HG03457 (cell line): ENCODE measurements around the gene CCDC181.
"Not testable (repeated sequence)": the region's sequence is repeated elsewhere in the genome, so short reads cannot be mapped to it uniquely, and the experiment has no call there.

ENCODE experiments used
- ATAC-seq: cut with Tn5 transposase; IDR thresholded peaks from one replicate; pipeline ENCODE4 v1.9.1; 2021; ENCODE audit warnings: moderate number of reproducible peaks; ENCODE audit not compliant: unreplicated experiment

The CCDC181 gene

GRCh38 chr1:169427081-169427641 lies at the start of gene CCDC181:
CCDC181 (minus strand) TSS chr1:169427474; CDS start chr1:169424927, 2,547 bp downstream.
- no peak for ATAC-seq

DNA sequence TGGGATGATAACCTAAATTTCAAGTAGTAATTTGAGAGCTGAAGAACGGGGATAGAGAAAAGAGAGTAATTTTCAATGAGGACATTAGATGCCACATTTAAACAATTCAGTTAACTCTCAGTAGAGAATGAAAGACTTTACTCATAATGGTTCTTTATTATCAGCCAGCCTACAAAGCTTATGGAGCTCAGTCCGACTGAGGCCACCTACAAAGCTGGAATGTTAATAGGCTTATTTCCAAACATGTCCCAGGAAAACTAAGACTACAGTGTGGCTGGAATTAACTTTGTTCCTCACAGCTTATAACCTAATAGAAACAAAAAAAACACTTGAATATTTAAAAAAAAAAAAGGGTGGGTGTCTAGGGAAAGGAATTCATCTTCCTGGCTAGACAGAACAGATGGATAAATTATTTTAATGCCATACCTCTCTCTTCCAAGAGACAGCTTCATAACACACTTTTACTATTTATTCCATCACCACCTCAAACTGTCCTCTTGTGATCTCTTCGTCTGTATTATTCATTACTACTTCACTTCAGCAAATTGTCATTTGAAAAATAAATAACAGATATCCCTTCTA lies 48.6 kb upstream of the CCDC181 start:
- no peak for ATAC-seq

DNA sequence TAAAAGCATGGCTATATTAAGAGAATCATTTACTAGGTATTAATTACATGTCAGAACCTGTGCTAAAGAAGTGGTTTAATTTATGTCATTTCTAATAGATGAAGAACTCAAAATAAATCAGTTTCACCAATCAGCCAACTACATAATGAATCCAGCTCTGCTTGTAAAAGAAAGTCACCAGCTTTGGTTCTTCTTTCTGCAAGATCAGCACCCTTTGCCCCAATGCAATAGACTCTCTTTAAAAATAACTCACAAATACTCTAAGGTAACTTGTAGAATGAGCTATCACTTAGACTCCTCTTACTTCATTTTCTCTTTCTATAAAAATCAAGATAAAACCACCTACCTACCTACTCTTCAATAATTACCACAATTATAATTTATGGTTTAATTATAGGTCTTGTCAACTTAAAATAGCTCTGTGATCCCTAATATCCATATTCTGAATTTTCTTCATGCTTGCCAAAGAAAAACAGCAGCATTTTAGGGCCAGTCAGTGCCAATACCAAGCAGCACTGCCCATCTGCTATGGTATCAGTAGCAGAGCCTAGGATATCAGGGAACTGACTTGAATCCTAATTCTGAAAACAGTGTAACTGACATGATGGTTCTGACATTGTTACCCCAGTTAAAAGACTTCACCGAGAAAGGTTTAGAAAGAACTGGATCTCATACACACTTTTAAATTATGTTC lies 47.2 kb upstream of the CCDC181 start:
- ATAC-seq: no peak

- no peak for ATAC-seq
Observed at GRCh38 chr1:169473347-169473746, 46.1 kb upstream of the CCDC181 start.

- ATAC-seq: no peak
Observed at GRCh38 chr1:169472738-169473137, 45.5 kb upstream of the CCDC181 start.

- ATAC-seq: no peak
Observed at GRCh38 chr1:169468982-169469381, 41.7 kb upstream of the CCDC181 start.

DNA sequence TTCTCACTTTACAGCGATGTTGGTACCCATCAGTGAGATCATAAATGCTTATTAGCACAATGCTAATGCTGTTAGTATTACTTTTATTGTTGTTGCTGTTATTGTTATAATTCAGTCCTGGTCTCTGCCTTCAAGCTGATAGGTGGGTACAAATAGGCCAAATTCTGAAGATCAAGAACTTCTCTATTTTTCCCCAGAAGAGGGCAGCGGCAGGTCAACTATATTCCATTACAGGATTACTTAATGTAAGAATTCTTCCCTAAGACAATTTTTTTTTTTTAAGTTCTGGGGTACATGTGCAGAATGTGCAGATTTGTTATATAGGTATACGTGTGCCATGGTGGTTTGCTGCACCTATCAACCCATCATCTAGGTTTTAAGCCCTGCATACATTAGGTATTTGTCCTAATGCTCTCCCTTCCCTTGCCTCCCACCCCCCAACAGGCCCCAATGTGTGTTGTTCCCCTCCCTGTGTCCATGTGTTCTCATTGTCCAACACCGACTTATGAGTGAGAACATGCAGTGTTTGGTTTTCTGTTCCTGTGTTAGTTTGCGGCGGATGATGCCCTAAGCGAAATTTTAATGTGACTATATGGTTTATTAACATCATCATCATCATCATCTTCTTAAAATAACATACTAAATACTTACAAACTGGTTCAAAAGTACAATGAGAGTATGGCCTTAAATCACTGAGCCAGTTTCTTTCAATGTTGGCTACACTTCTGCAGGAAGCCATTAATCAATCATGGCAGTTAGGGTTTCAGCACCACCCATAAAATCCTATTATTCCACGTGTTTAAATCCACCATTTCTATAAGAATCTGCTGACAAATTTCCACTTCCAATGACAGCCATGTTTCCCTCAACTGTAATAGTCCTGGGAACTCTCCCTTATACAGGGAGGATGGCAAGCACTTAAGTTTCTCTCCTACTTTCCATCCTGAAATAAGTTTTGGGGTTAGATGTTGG lies 39.3 kb upstream of the CCDC181 start:
- ATAC-seq: no peak

DNA sequence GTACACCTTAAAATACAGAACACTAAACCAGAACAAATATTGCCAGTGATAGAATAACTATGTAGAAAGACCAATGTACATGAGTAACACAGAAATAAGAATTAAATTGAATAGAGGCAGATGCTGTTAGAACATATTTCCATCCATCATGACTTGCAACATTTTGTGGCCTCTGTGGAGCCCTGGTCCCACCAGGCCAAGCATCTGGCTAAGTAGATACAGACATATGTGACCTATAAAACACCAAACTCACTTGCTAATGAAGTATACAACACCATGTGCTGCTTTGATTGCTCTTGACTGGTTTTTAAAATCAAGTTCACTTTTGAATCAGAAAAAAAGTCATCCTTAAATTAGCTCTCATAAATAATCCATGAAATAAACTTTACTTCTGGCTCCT lies 38.0 kb upstream of the CCDC181 start:
- no peak for ATAC-seq

GRCh38 chr1:169462385-169462784 lies 35.1 kb upstream of the CCDC181 start:
- ATAC-seq: no peak

DNA sequence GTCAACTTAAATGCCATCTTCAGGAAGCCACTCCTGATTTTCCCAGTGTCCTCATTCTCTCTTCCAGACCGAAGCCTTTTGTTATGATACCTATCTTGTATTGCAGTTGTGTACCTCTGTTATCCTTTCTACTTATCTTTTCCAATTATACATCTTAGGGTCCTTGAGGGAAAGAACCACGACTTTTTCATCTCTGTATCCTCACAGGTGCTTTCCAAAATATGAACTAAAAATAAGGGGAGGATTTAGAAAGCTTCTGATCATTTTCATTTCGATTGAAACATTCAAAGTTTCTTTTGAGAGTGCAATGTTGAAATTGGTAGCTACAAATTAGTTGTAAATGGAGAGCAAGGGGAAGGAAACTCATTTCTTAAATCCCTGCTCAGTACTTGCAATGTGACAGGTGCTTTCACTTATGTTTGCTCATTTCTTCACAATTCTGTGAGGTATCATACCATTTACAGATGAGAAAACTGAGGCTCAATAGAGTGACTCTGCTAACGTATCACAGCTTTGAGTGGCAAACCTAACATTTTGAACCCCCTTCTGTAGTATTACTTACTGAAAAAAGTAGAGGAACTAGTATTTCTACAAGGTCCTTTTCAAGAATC lies 34.2 kb upstream of the CCDC181 start:
- no peak for ATAC-seq

DNA sequence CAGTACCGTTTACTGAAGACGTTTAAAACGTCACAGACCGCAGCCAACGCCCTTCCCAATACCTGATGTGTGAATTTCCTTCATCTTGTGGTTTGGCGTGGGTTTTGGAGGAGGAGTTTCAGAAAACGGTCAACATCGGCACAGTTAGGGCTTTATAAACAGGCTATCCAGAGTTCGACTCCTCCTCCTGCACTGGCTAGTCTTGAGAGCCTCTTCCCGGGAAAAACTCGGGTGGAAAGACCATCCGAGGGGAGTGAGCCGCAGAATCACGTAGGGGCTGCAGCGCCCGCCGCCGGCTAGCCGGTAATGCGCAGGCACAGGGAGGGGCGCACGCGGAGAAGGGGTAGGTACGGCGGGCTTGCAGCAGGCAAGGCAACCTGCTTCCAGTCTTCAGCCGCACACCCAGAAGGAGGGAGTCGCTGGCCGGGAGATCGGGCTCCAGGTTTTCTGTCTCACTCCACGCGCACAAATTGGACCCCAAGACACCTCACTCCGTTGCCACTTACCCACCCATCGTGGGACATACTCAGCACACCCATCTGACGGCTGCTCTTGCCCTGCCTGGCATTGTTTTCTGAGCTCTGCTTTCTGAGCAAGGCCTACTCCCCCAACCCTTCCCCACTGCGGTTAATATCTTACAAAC lies 33.0 kb upstream of the CCDC181 start:
- ATAC-seq: no peak

- ATAC-seq: no peak
Observed at GRCh38 chr1:169457443-169457842, 30.2 kb upstream of the CCDC181 start.

GRCh38 chr1:169456029-169456428 lies 28.8 kb upstream of the CCDC181 start:
- ATAC-seq: no peak

DNA sequence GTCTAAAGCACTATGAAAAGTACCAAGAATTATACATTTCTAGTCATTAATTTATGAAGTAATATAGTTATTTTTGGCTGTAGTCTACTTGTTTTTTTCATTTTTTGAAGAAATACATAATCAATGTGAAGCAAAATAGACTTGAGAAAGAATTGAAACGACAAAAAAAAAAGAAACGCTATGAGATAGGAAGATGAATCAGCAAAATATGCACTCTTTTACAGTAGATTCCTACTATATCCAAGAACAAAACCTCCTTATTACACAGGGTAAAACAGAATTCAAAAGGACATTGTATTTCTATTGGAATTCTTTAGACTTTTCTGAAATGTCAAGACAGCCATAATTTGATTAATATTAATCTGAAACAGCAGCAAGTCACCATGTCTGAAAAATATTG lies 25.6 kb upstream of the CCDC181 start:
- no peak for ATAC-seq

DNA sequence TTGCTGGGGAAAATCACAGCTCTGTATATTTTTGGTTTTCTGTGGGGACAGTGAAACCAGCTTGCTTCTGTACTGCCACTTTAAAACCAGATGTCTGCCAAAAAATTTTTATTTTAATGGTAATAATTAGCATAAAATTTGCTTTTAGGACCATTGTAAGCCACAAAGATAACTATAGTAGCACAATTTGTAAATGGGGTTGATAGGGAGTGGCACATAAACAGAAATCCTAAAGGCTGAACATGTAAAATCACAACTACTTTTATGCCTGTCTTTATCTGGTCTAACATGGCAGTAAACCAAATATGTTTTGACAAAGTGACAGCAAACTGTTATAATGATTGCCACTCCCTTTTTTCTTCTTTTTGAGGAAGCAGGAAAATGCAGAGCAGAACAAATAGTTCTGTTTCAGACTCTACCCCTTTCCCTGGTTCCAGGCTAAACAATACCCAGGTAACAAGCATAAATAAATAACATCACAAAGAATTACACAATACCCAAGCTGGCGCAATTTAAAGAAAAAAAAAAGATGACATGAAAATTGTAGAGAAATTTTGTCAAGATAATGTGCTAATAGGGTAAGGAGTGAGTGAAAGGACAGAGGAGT lies 24.0 kb upstream of the CCDC181 start:
- ATAC-seq: no peak

DNA sequence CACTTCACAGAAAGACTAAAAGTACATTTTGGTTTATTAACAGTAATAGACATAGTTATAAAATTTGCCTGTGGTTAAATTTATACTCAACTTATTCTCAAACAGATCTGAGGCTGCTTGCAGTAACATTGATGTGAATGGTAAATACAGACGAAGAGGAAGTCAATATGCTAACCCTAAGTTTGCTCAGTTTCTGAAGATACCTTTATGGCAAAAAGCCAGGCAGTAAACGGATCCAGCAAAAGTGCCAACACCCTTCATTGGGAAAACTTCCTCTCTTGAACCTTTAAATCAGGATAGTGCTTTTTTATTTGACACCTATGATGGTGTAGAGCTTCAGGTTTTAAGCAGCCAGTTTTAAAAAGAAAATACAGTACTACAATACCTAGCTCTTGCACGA lies 16.6 kb upstream of the CCDC181 start:
- no peak for ATAC-seq

GRCh38 chr1:169426174-169426705 lies 1.0 kb downstream of the CCDC181 start:
- ATAC-seq: no peak

DNA sequence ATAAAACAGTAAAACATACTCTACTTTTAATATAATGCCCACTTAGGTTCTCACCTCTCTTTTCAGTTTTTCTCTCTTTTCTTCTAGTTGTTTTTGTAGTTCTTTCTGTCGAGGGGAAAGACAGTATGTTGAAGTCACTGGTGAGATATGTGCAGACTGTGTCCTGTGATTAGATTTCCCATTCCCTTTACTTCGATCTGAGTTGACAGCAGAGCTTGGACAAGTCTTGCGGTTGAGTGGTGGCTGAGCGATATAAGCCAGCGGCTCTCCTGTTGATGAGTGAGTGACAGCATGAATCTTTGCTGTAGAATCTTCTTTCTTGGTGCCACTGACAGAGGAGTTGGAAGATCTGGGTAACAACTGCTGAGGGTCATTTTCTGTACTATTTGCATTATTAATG lies 6.0 kb downstream of the CCDC181 start:
- no peak for ATAC-seq

- no peak for ATAC-seq
Observed at GRCh38 chr1:169414952-169415351, 12.3 kb downstream of the CCDC181 start.

DNA sequence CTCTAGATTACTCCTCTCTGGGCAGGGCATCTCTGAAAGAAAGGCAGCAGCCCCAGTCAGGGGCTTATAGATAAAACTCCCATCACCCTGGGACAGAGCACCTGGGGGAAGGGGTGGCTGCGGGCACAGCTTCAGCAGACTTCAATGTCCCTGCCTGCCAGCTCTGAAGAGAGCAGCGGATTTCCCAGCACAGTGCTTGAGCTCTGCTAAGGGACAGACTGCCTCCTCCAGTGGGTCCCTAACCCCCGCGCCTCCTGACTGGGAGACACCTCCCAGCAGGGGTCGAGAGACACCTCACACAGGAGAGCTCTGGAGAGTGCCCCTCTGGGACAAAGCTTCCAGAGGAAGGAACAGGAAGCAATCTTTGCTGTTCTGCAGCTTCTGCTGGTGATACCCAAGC lies 18.9 kb downstream of the CCDC181 start:
- ATAC-seq: not testable (repeated sequence)
